Measurements from ENCODE around the gene EEPD1.
A peak's percentile ranks its signal among the peaks of the same experiment; 100 is the strongest.
"Not testable (repeated sequence)": the region's sequence is repeated elsewhere in the genome, so short reads cannot be mapped to it uniquely, and the experiment has no call there.

EEPD1 gene

GRCh38 chr7:36152756-36153570, at the start of gene EEPD1:
Gene EEPD1, plus strand, starts transcription at chr7:36153254. Its CDS starts 1,071 bp downstream, at chr7:36154325.
- peak; percentile 100 for DNase-seq

- no peak for DNase-seq
Measured at GRCh38 chr7:36103837-36104561, 49.1 kb upstream of the EEPD1 start.

- not testable (repeated sequence) for DNase-seq
Measured at GRCh38 chr7:36106972-36107908, 45.8 kb upstream of the EEPD1 start.

- no peak for DNase-seq
Measured at GRCh38 chr7:36107926-36108631, 45.0 kb upstream of the EEPD1 start.

GRCh38 chr7:36109013-36109627, 43.9 kb upstream of the EEPD1 start:
- no peak for DNase-seq

GRCh38 chr7:36110584-36110983, 42.5 kb upstream of the EEPD1 start:
- no peak for DNase-seq

- DNase-seq, result no peak
Measured at GRCh38 chr7:36112969-36113368, 40.1 kb upstream of the EEPD1 start.

- no peak for DNase-seq
Measured at GRCh38 chr7:36114355-36114754, 38.7 kb upstream of the EEPD1 start.

GRCh38 chr7:36115448-36116321, 37.4 kb upstream of the EEPD1 start:
- DNase-seq, result no peak

- no peak for DNase-seq
Measured at GRCh38 chr7:36116347-36117202, 36.5 kb upstream of the EEPD1 start.

- DNase-seq, result no peak
Measured at GRCh38 chr7:36117203-36117840, 35.7 kb upstream of the EEPD1 start.

GRCh38 chr7:36118344-36118743, 34.7 kb upstream of the EEPD1 start:
- DNase-seq, result no peak

GRCh38 chr7:36119005-36119706, 33.9 kb upstream of the EEPD1 start:
- no peak for DNase-seq

GRCh38 chr7:36119983-36120646, 32.9 kb upstream of the EEPD1 start:
- DNase-seq, result not testable (repeated sequence)

GRCh38 chr7:36125630-36126029, 27.4 kb upstream of the EEPD1 start:
- DNase-seq, result not testable (repeated sequence)

GRCh38 chr7:36127075-36127740, 25.8 kb upstream of the EEPD1 start:
- no peak for DNase-seq

- peak; percentile 65 for DNase-seq
Measured at GRCh38 chr7:36128448-36129047, 24.5 kb upstream of the EEPD1 start.

All from NCI-H1092 treated with DMSO at 0.1 percent for 48 hours (cell line).